Liver (tissue), 3 donors: ENCODE measurements around the gene CAPZA2.

ENCODE experiments used
- RAD21 ChIP-seq, 2 donors: IDR thresholded peaks; 2 replicates each; pipeline ENCODE4 v1.6.1; 2016; ENCODE audit warnings: antibody characterized with exemption in 2 of 2, mild to moderate bottlenecking in 2 of 2
- YY1 ChIP-seq: IDR thresholded peaks from 2 replicates; pipeline ENCODE4 v1.6.1; 2016; ENCODE audit warnings: antibody characterized with exemption, mild to moderate bottlenecking
- TF ChIP-seq, protein P1 (sequence below): fragments of 150-350 bp; IDR thresholded peaks from 2 replicates; pipeline ENCODE4 v1.5.1; 2017; ENCODE audit warnings: improper control_type of control experiment, low read depth, low read length; ENCODE audit not compliant: missing input control
- TF ChIP-seq, protein P2 (sequence below): IDR thresholded peaks from 2 replicates; pipeline ENCODE4 v1.6.1; 2016; ENCODE audit warnings: antibody characterized with exemption
- TF ChIP-seq, protein P3 (sequence below): IDR thresholded peaks from 2 replicates; pipeline ENCODE4 v1.6.1; 2016; ENCODE audit warnings: antibody characterized with exemption
- donor health status: healthy.
- donor health status: healthy.

DNA sequence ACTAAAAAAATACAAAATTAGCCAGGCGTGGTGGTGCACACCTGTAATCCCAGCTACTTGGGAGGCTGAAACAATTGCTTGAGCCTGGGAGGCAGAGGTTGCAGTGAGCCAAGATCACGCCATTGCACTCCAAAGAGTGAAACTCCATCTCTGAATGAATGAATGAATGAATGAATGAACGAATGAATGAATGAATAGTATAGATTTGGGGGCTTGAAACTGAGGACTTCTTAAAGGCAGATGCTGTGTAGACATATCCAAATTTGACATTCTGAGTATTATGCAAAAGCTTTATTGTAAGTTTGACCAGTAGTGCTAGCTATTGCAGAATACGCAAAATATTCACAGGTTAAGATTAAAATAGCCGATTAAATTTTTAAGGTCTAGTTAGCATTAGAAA is 60.2 kb downstream of the CAPZA2 start:
- TF ChIP-seq, protein P1, sequence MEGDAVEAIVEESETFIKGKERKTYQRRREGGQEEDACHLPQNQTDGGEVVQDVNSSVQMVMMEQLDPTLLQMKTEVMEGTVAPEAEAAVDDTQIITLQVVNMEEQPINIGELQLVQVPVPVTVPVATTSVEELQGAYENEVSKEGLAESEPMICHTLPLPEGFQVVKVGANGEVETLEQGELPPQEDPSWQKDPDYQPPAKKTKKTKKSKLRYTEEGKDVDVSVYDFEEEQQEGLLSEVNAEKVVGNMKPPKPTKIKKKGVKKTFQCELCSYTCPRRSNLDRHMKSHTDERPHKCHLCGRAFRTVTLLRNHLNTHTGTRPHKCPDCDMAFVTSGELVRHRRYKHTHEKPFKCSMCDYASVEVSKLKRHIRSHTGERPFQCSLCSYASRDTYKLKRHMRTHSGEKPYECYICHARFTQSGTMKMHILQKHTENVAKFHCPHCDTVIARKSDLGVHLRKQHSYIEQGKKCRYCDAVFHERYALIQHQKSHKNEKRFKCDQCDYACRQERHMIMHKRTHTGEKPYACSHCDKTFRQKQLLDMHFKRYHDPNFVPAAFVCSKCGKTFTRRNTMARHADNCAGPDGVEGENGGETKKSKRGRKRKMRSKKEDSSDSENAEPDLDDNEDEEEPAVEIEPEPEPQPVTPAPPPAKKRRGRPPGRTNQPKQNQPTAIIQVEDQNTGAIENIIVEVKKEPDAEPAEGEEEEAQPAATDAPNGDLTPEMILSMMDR = no peak
- TF ChIP-seq, protein P2, sequence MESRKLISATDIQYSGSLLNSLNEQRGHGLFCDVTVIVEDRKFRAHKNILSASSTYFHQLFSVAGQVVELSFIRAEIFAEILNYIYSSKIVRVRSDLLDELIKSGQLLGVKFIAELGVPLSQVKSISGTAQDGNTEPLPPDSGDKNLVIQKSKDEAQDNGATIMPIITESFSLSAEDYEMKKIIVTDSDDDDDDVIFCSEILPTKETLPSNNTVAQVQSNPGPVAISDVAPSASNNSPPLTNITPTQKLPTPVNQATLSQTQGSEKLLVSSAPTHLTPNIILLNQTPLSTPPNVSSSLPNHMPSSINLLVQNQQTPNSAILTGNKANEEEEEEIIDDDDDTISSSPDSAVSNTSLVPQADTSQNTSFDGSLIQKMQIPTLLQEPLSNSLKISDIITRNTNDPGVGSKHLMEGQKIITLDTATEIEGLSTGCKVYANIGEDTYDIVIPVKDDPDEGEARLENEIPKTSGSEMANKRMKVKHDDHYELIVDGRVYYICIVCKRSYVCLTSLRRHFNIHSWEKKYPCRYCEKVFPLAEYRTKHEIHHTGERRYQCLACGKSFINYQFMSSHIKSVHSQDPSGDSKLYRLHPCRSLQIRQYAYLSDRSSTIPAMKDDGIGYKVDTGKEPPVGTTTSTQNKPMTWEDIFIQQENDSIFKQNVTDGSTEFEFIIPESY = no peak
- TF ChIP-seq YY1 (no peak), RAD21 (IDR thresholded peaks at IDR 0.05) (no peak)
- TF ChIP-seq, protein P3, sequence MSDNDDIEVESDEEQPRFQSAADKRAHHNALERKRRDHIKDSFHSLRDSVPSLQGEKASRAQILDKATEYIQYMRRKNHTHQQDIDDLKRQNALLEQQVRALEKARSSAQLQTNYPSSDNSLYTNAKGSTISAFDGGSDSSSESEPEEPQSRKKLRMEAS = no peak
